ENCODE measurements around the gene SEMA4C. TPM values are rescaled to one million over a fixed set of nuclear protein-coding genes. Genes with fewer than 3 reads are reported as not detected.

The SEMA4C gene
- total RNA-seq, 4 donors from 2014 or later = 3.6 to 23.9 (median 17.4) TPM

GRCh38 chr2:96879545-96880040, 9.7 kb upstream of the SEMA4C start:
- H3K36me3 ChIP-seq = no peaks in the 10 kb centered on the region
- no peaks in the 10 kb centered on the region for H3K4me1 ChIP-seq
- H3K9me3 ChIP-seq = no peaks in the 10 kb centered on the region
- TF ChIP-seq POLR2A (IDR thresholded peaks at IDR 0.05) = no peak
- WGBS, 2 donors (ENCODE audit: low coverage in 1 of 2) = 95% methylated on average over 16 of the region's 18 CpGs; no CpG with 5 or more reads in 1 of the 2 donors
- no peak overlapping the region for H3K27ac ChIP-seq
- H3K4me3 ChIP-seq = no peak overlapping the region
- H3K27me3 ChIP-seq = no peaks in the 10 kb centered on the region
- in situ Hi-C loops (cut with MboI; ENCODE audit: low pct_ligation_motif_present in 1 of 4, low pct_unique_long_range_greater_than_20kb in 1 of 4, low sequenced_read_pairs in 3 of 4) = no loop called here
- DNase-seq = no peak
- intact Hi-C loops (cut with DNase I; ENCODE audit: low total_unique reads) = no loop called here

GRCh38 chr2:96878796-96879544, 9.1 kb upstream of the SEMA4C start:
- H3K27me3 ChIP-seq = no peaks in the 10 kb centered on the region
- in situ Hi-C loops (cut with MboI; ENCODE audit: low pct_ligation_motif_present in 1 of 4, low pct_unique_long_range_greater_than_20kb in 1 of 4, low sequenced_read_pairs in 3 of 4) = no loop called here
- TF ChIP-seq POLR2AphosphoS5 (IDR thresholded peaks at IDR 0.05) = no peak
- intact Hi-C loops (cut with DNase I; ENCODE audit: low total_unique reads) = no loop called here
- no peaks in the 10 kb centered on the region for H3K9me3 ChIP-seq
- DNase-seq = no peak
- peaks cover 0 to 6% (median under 1%) of the 10 kb centered on the region in 4 donors for H3K4me1 ChIP-seq
- 93% methylated on average over 22 of the region's 22 CpGs; no CpG with 5 or more reads in 1 of the 2 donors for WGBS, 2 donors (ENCODE audit: low coverage in 1 of 2)
- H3K4me3 ChIP-seq = no peak overlapping the region
- H3K27ac ChIP-seq = no peak overlapping the region
- H3K36me3 ChIP-seq = no peaks in the 10 kb centered on the region

- in situ Hi-C loops (cut with MboI; ENCODE audit: low pct_ligation_motif_present in 1 of 4, low pct_unique_long_range_greater_than_20kb in 1 of 4, low sequenced_read_pairs in 3 of 4) = no loop called here
- intact Hi-C loops (cut with DNase I; ENCODE audit: low total_unique reads) = no loop called here
- Histone ChIP-seq H3K27me3 (no peaks in the 10 kb centered on the region), H3K4me3 (no peak overlapping the region), H3K27ac (no peak overlapping the region), H3K9me3 (no peaks in the 10 kb centered on the region), H3K36me3 (no peaks in the 10 kb centered on the region), H3K4me1 (peaks cover 0 to 12% (median 2%) of the 10 kb centered on the region in 4 donors)
- DNase-seq = no peak
- TF ChIP-seq POLR2AphosphoS5 (IDR thresholded peaks at IDR 0.05) (no peak), CTCF (IDR thresholded peaks at IDR 0.05) (no peak), POLR2A (IDR thresholded peaks at IDR 0.05) (no peak), EP300 (IDR thresholded peaks at IDR 0.05; ENCODE audit: low read depth) (no peak)
- 78% methylated on average over 7 of the region's 7 CpGs; no CpG with 5 or more reads in 1 of the 2 donors for WGBS, 2 donors (ENCODE audit: low coverage in 1 of 2)
These were observed 8.3 kb upstream of the SEMA4C start for GRCh38 chr2:96878171-96878570.

- no peaks in the 10 kb centered on the region for H3K9me3 ChIP-seq
- no peak overlapping the region for H3K27ac ChIP-seq
- no peak for DNase-seq
- H3K27me3 ChIP-seq = no peaks in the 10 kb centered on the region
- no peak overlapping the region for H3K4me3 ChIP-seq
- in situ Hi-C loops (cut with MboI; ENCODE audit: low pct_ligation_motif_present in 1 of 4, low pct_unique_long_range_greater_than_20kb in 1 of 4, low sequenced_read_pairs in 3 of 4) = no loop called here
- 80 to 81% methylated on average over 1 to 15 of the region's 15 CpGs for WGBS, 2 donors (ENCODE audit: low coverage in 1 of 2)
- H3K4me1 ChIP-seq = peaks cover 0 to 12% (median 2%) of the 10 kb centered on the region in 4 donors
- no peaks in the 10 kb centered on the region for H3K36me3 ChIP-seq
- intact Hi-C loops (cut with DNase I; ENCODE audit: low total_unique reads) = no loop called here
- no peak for TF ChIP-seq EP300 (IDR thresholded peaks at IDR 0.05; ENCODE audit: low read depth)
- no peak for TF ChIP-seq POLR2A (IDR thresholded peaks at IDR 0.05)
- no peak for TF ChIP-seq POLR2AphosphoS5 (IDR thresholded peaks at IDR 0.05)
- no peak for TF ChIP-seq CTCF (IDR thresholded peaks at IDR 0.05)
These were observed 7.8 kb upstream of the SEMA4C start for GRCh38 chr2:96877631-96878092.

- Histone ChIP-seq H3K27me3 (no peaks in the 10 kb centered on the region), H3K4me1 (peaks cover 0 to 12% (median 2%) of the 10 kb centered on the region in 4 donors), H3K27ac (no peak overlapping the region), H3K36me3 (no peaks in the 10 kb centered on the region), H3K4me3 (no peak overlapping the region), H3K9me3 (no peaks in the 10 kb centered on the region)
- no peak for DNase-seq
- WGBS, 2 donors (ENCODE audit: low coverage in 1 of 2) = 84 to 100% methylated on average over 3 to 6 of the region's 6 CpGs
- in situ Hi-C loops (cut with MboI; ENCODE audit: low pct_ligation_motif_present in 1 of 4, low pct_unique_long_range_greater_than_20kb in 1 of 4, low sequenced_read_pairs in 3 of 4) = no loop called here
- no peak for TF ChIP-seq POLR2A (IDR thresholded peaks at IDR 0.05)
- TF ChIP-seq CTCF (IDR thresholded peaks at IDR 0.05) = no peak
- no peak for TF ChIP-seq EP300 (IDR thresholded peaks at IDR 0.05; ENCODE audit: low read depth)
- no peak for TF ChIP-seq POLR2AphosphoS5 (IDR thresholded peaks at IDR 0.05)
- intact Hi-C loops (cut with DNase I; ENCODE audit: low total_unique reads) = no loop called here
These were observed 7.2 kb upstream of the SEMA4C start for GRCh38 chr2:96877042-96877451.

Measured in transverse colon (tissue), 4 donors.